Keratinocyte (primary cell): Measurements from ENCODE around the gene MRPS22. TPM values are rescaled to one million over a fixed set of nuclear protein-coding genes. Genes with fewer than 3 reads are reported as not detected.

ENCODE experiments used
- DNase-seq: peaks from one replicate; pipeline ENCODE4 v3.0.0-alpha.2; 2011; ENCODE audit warnings: low read depth, missing footprints, low spot score
- FAIRE-seq: peaks from 2 replicates; lab custom pipeline; 2011; peaks lifted over from hg19 to GRCh38; lab: Jason Lieb, UNC
- H2AFZ ChIP-seq: 2 replicates; pipeline ENCODE4 v1.6.0; 2012; ENCODE audit warnings: low read length, control low read depth, inconsistent platforms; ENCODE audit not compliant: control insufficient read depth
- H3K27ac ChIP-seq: 2 replicates; pipeline ENCODE4 v1.5.1; 2011; ENCODE audit warnings: low read length; ENCODE audit not compliant: control insufficient read depth, insufficient read depth
- H3K27me3 ChIP-seq: 3 replicates; pipeline ENCODE4 v1.6.0; 2011; ENCODE audit warnings: low read length; ENCODE audit not compliant: control insufficient read depth, insufficient read depth; ENCODE audit errors: extremely low read depth
- H3K36me3 ChIP-seq, 2 experiments: 2 replicates in 1 of 2; 3 replicates in 1 of 2; pipeline ENCODE4 v1.5.1; 2011; ENCODE audit warnings: low read length in 2 of 2, mild to moderate bottlenecking in 1 of 2; ENCODE audit not compliant: control insufficient read depth in 2 of 2, insufficient read depth in 2 of 2; ENCODE audit errors: extremely low read depth in 1 of 2
- H3K4me1 ChIP-seq: 3 replicates; pipeline ENCODE4 v1.5.1; 2011; ENCODE audit warnings: low read length; ENCODE audit not compliant: control insufficient read depth, insufficient read depth; ENCODE audit errors: extremely low read depth
- H3K4me2 ChIP-seq: 3 replicates; pipeline ENCODE4 v1.6.0; 2011; ENCODE audit warnings: low read depth, low read length; ENCODE audit not compliant: control insufficient read depth, insufficient read depth; ENCODE audit errors: extremely low read depth
- H3K4me3 ChIP-seq, 3 experiments: fragments of 200-600 bp in 1 of 3; sonication (generic) in 1 of 3; 2 replicates in 2 of 3; 3 replicates in 1 of 3; pipeline ENCODE4 v1.5.1; 2011 to 2016; ENCODE audit warnings: low read length in 3 of 3, mild to moderate bottlenecking in 3 of 3, control low read depth in 2 of 3, inconsistent platforms in 1 of 3, low read depth in 1 of 3, mixed read lengths in 1 of 3, mixed run types in 1 of 3, moderate library complexity in 1 of 3; ENCODE audit not compliant: control insufficient read depth in 2 of 3, insufficient read depth in 2 of 3; ENCODE audit errors: extremely low read depth in 1 of 3
- H3K79me2 ChIP-seq: 2 replicates; pipeline ENCODE4 v1.6.0; 2012; ENCODE audit warnings: low read length; ENCODE audit not compliant: control insufficient read depth, insufficient read depth
- H3K9ac ChIP-seq: 3 replicates; pipeline ENCODE4 v1.6.0; 2011; ENCODE audit warnings: low read length; ENCODE audit not compliant: control insufficient read depth, insufficient read depth; ENCODE audit errors: extremely low read depth
- H3K9me1 ChIP-seq: 3 replicates; pipeline ENCODE4 v1.6.0; 2011; ENCODE audit warnings: low read length; ENCODE audit not compliant: control insufficient read depth, insufficient read depth; ENCODE audit errors: extremely low read depth
- H3K9me3 ChIP-seq: 2 replicates; pipeline ENCODE4 v1.5.1; 2012; ENCODE audit warnings: low read depth, low read length; ENCODE audit not compliant: control insufficient read depth
- H4K20me1 ChIP-seq: 3 replicates; pipeline ENCODE4 v1.6.0; 2011; ENCODE audit warnings: low read length; ENCODE audit not compliant: control insufficient read depth, insufficient read depth; ENCODE audit errors: extremely low read depth
- EZH2 ChIP-seq: IDR thresholded peaks from one replicate; pipeline ENCODE4 v1.6.1; 2012; ENCODE audit warnings: inconsistent platforms, mild to moderate bottlenecking, low read length, moderate library complexity
- dilution Hi-C: fragments of 300-500 bp; cut with MboI; formaldehyde crosslinking; loops from one replicate; pipeline ENCODE4 v1.7.0; 2020; ENCODE audit warnings: low sequenced_read_pairs; ENCODE audit not compliant: extremely low pct_ligation_motif_present
- polyA plus RNA-seq, 5 experiments: library from polyadenylated mRNA; depleted of rRNA in 3 of 5; stranded (reverse) in 3 of 5; stranded (forward) in 1 of 5; unstranded in 1 of 5; fragments of >200 nt; gene quantifications; 1 replicate in 1 of 5; 2 replicates in 3 of 5; 3 replicates in 1 of 5; pipeline versions ENCODE4 v1.2.1 to v1.2.3, GENCODE V29; 2011 to 2012; ENCODE audit warnings: missing spikeins in 2 of 5, low read depth in 1 of 5, low replicate concordance in 1 of 5
- TF ChIP-seq, protein P1 (sequence below), 3 experiments: IDR thresholded peaks in 1 of 3; conservative IDR thresholded peaks in 1 of 3; optimal IDR thresholded peaks in 1 of 3; 2 replicates in 2 of 3; 3 replicates in 1 of 3; pipeline versions ENCODE3 to v1.5.1; 2011; ENCODE audit warnings: low read length in 3 of 3, mild to moderate bottlenecking in 3 of 3, moderate library complexity in 2 of 3, control low read depth in 1 of 3, inconsistent platforms in 1 of 3; ENCODE audit not compliant: insufficient read depth in 2 of 3; ENCODE audit errors: extremely low read depth in 1 of 3

The MRPS22 gene
- polyA plus RNA-seq, 1 donor (not counting 4 experiments of a cell fraction or from before 2014, with no cell fraction given): 91.9 TPM

DNA sequence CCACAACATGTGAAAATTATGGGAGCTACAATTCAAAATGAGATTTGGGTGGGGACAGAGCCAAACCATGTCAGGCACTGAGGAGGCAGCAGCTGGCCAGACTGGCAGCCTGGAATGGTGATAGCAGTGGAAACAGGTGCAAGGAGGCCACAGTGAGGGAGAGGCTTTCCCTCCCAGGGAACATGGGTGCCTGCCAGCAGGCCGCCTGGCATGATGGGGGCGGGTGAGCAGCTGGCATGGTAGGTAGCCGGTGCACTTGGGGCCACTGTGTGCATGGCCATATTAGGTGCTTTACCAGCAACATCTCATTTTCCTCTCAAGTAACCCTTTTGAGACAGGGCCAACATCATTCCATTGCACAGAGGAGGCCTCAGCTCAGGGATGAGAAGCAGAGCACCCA lies 18.3 kb upstream of the MRPS22 start:
- DNase-seq (no peak), FAIRE-seq (no peak)
- no peak for TF ChIP-seq EZH2
- TF ChIP-seq, protein P1, sequence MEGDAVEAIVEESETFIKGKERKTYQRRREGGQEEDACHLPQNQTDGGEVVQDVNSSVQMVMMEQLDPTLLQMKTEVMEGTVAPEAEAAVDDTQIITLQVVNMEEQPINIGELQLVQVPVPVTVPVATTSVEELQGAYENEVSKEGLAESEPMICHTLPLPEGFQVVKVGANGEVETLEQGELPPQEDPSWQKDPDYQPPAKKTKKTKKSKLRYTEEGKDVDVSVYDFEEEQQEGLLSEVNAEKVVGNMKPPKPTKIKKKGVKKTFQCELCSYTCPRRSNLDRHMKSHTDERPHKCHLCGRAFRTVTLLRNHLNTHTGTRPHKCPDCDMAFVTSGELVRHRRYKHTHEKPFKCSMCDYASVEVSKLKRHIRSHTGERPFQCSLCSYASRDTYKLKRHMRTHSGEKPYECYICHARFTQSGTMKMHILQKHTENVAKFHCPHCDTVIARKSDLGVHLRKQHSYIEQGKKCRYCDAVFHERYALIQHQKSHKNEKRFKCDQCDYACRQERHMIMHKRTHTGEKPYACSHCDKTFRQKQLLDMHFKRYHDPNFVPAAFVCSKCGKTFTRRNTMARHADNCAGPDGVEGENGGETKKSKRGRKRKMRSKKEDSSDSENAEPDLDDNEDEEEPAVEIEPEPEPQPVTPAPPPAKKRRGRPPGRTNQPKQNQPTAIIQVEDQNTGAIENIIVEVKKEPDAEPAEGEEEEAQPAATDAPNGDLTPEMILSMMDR (optimal IDR thresholded peaks at IDR 0.05 in 1 of 3, IDR thresholded peaks at IDR 0.05 in 1 of 3, conservative IDR thresholded peaks at IDR 0.05 in 1 of 3; ENCODE audit: extremely low read depth in 1 of 3, insufficient read depth in 2 of 3, low read length in 3 of 3): no peak
- Histone ChIP-seq H3K36me3 (no peaks in the 10 kb centered on the region), H4K20me1 (no peaks in the 10 kb centered on the region), H3K4me3 (no peak overlapping the region), H3K79me2 (no peaks in the 10 kb centered on the region), H3K9me1 (no peaks in the 10 kb centered on the region), H3K27me3 (peaks cover 20% of the 10 kb centered on the region), H3K4me2 (no peak overlapping the region), H3K27ac (no peak overlapping the region), H3K9ac (no peak overlapping the region), H2AFZ (no peak overlapping the region), H3K9me3 (no peaks in the 10 kb centered on the region), H3K4me1 (no peaks in the 10 kb centered on the region)
- dilution Hi-C loops: no loop called here

DNA sequence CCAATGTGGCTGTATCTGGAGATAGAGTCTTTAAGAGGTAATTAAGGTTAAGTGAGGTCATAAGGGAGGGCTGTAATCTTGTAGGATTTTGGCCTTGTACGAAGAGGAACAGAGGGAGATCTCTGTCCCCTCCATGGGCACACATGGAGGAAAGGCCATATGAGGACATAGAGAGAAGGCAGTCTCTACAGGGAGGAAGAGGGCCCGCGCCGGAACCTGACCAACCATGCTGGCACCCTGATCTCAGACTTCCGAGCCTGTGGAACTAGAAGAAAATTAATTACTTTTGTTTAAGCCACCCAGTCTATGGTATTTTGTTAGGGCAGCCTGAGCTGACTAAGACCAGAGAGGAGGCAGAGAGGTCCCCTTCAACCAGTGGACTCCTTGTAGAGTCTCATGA lies 17.7 kb upstream of the MRPS22 start:
- H3K9ac ChIP-seq: no peak overlapping the region
- H3K4me3 ChIP-seq: no peak overlapping the region
- no peaks in the 10 kb centered on the region for H3K9me1 ChIP-seq
- TF ChIP-seq, protein P1 (optimal IDR thresholded peaks at IDR 0.05 in 1 of 3, IDR thresholded peaks at IDR 0.05 in 1 of 3, conservative IDR thresholded peaks at IDR 0.05 in 1 of 3; ENCODE audit: extremely low read depth in 1 of 3, insufficient read depth in 2 of 3, low read length in 3 of 3): no peak
- TF ChIP-seq EZH2: no peak
- H2AFZ ChIP-seq: no peak overlapping the region
- H3K4me2 ChIP-seq: no peak overlapping the region
- FAIRE-seq (no peak), DNase-seq (no peak)
- H3K36me3 ChIP-seq: no peaks in the 10 kb centered on the region
- no peaks in the 10 kb centered on the region for H3K4me1 ChIP-seq
- H3K9me3 ChIP-seq: no peaks in the 10 kb centered on the region
- H3K27me3 ChIP-seq: peaks cover 23% of the 10 kb centered on the region
- no peaks in the 10 kb centered on the region for H3K79me2 ChIP-seq
- no peak overlapping the region for H3K27ac ChIP-seq
- dilution Hi-C loops: no loop called here
- no peaks in the 10 kb centered on the region for H4K20me1 ChIP-seq
